IPS DF 6.9 (cell line): ENCODE data around the gene TEX36.
"Not testable (repeated sequence)": the region's sequence is repeated elsewhere in the genome, so short reads cannot be mapped to it uniquely, and the experiment has no call there.

Experiments used
- DNase-seq: peaks from one replicate; pipeline ENCODE4 v3.0.0-alpha.2; 2013; ENCODE audit warnings: low read depth, low spot score
- H3K27ac ChIP-seq: one replicate; pipeline ENCODE4 v1.5.1; 2013; ENCODE audit warnings: low read length, control low read depth
- H3K27me3 ChIP-seq: 2 replicates; pipeline ENCODE4 v1.6.1; 2013; ENCODE audit warnings: mild to moderate bottlenecking, low read length; ENCODE audit not compliant: control insufficient read depth, insufficient read depth
- H3K36me3 ChIP-seq: 2 replicates; pipeline ENCODE4 v1.6.1; 2013; ENCODE audit warnings: low read length; ENCODE audit not compliant: control insufficient read depth, insufficient read depth
- H3K4me1 ChIP-seq: 2 replicates; pipeline ENCODE4 v1.6.1; 2013; ENCODE audit warnings: low read length; ENCODE audit not compliant: control insufficient read depth, insufficient read depth
- H3K4me3 ChIP-seq: 2 replicates; pipeline ENCODE4 v1.5.1; 2013; ENCODE audit warnings: mild to moderate bottlenecking, low read length
- H3K9me3 ChIP-seq: 2 replicates; pipeline ENCODE4 v1.6.1; 2013; ENCODE audit warnings: low read length, inconsistent platforms; ENCODE audit not compliant: control insufficient read depth, insufficient read depth
- WGBS: extraction: QIAGEN DNeasy Blood & Tissue Kit; methylation state at CpG from one replicate; pipeline ENCODE4 v1.1.7; 2013; ENCODE audit warnings: mixed read lengths, missing lambda C conversion rate; ENCODE audit not compliant: insufficient read length, insufficient coverage; 5-methylcytosine and 5-hydroxymethylcytosine counted together

The TEX36 gene

DNA sequence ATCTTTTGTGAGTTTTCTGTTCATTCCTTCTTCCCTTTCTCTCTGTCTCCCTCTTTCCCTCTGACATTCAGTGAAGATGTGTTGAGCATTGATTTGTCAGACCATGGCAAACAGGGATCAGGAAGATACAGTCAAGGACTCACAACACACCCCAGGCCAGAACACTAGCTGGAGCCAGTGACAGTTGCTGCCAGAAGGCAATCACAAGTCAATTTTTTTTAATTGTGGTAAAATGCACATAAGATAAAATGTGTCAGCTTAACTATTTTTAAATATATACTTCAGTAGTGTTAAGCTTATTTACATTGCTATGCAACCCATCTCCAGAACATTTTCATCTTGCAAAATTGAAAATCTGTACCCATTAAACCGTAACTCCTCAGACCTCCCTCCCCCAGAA, 62.6 kb downstream of the TEX36 start:
- H3K27ac ChIP-seq = no peak overlapping the region
- WGBS = no CpG with 5 or more reads among the region's 1 CpG
- no peaks in the 10 kb centered on the region for H3K4me1 ChIP-seq
- H3K9me3 ChIP-seq = no peaks in the 10 kb centered on the region
- H3K27me3 ChIP-seq = no peaks in the 10 kb centered on the region
- no peak for DNase-seq
- no peak overlapping the region for H3K4me3 ChIP-seq
- no peaks in the 10 kb centered on the region for H3K36me3 ChIP-seq

DNA sequence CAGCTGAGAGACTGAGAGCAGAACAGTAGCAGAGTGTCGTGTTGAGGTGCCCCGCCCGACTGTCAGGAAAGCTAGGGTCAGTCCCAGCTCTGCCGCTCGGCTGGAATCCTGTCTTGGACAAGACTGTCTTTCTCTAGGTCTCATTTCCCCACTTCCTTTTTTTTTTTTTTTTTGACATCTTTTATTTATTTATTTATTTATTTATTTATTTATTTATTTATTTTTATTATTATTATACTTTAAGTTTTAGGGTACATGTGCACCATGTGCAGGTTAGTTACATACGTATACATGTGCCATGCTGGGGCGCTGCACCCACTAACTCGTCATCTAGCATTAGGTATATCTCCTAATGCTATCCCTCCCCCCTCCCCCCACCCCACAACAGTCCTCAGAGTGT, 69.9 kb downstream of the TEX36 start:
- not testable (repeated sequence) for H3K27ac ChIP-seq, H3K36me3 ChIP-seq, H3K27me3 ChIP-seq, H3K4me3 ChIP-seq, H3K9me3 ChIP-seq, DNase-seq, H3K4me1 ChIP-seq
- WGBS = no CpG with 5 or more reads among the region's 8 CpGs

DNA sequence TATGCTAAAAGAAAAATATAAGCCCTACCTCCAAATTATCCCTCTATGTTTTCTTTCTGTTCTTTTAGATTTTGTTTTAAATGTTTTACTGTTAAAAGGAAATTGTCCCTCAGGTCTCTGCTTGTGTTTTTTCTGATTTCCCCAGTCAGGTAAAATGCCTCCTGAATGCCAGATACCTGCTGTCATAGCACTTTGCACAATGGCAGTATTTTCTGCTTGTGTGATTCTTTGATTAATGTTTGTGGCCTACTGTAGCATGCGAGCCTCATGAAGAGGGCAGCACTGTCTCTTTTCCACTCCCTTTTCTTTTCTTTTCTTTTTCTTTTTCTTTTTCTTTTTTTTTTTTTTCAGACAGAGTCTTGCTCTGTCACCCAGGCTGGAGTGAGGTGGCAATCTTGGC, 71.2 kb downstream of the TEX36 start:
- Histone ChIP-seq H3K4me3 (no peak overlapping the region), H3K27me3 (no peaks in the 10 kb centered on the region), H3K36me3 (no peaks in the 10 kb centered on the region), H3K9me3 (no peaks in the 10 kb centered on the region), H3K4me1 (no peaks in the 10 kb centered on the region), H3K27ac (no peak overlapping the region)
- DNase-seq = no peak
- WGBS = no CpG with 5 or more reads among the region's 1 CpG

DNA sequence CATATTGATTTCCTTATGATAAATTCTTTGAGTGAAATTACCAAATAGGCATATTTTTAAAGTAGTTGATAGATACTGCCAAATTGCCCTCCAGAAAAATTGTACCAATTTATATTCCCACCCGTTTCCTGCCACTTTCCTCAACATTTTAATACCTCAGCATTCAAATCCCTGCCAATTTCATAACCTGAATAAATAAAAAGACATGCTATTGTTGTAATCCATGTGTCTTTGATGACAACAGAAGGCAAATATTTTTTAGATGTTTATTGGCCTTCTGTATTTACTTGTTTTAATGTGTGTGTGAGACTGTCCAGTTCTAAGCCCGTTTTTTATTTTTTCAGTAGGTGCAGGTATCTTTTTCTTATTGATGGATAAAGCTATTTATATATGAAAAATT, 71.7 kb downstream of the TEX36 start:
- WGBS = no CpG with 5 or more reads among the region's 2 CpGs
- Histone ChIP-seq H3K9me3 (no peaks in the 10 kb centered on the region), H3K4me1 (no peaks in the 10 kb centered on the region), H3K27me3 (no peaks in the 10 kb centered on the region), H3K4me3 (no peak overlapping the region), H3K36me3 (no peaks in the 10 kb centered on the region), H3K27ac (no peak overlapping the region)
- no peak for DNase-seq

DNA sequence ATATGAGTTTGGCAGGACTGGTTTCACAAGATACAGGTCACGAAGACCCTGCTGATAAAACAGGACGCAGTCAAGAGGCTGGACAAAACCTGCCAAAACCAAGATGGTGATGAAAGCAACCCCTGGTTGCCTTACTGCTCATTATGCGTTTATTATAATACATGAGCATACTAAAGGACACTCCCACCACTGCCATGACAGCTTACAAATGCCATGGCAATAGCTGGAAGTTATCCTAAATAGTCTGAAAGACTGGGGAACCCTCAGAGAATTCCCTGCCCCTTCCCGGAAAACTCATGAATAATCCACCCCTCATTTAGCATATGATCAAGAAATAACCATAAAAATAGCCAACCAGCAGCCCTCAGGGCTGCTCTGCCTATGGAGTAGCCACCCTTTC, 73.1 kb downstream of the TEX36 start:
- Histone ChIP-seq H3K27ac (no peak overlapping the region), H3K27me3 (no peaks in the 10 kb centered on the region), H3K9me3 (no peaks in the 10 kb centered on the region), H3K4me1 (no peaks in the 10 kb centered on the region), H3K4me3 (no peak overlapping the region), H3K36me3 (no peaks in the 10 kb centered on the region)
- no peak for DNase-seq
- WGBS = no CpG with 5 or more reads among the region's 4 CpGs

DNA sequence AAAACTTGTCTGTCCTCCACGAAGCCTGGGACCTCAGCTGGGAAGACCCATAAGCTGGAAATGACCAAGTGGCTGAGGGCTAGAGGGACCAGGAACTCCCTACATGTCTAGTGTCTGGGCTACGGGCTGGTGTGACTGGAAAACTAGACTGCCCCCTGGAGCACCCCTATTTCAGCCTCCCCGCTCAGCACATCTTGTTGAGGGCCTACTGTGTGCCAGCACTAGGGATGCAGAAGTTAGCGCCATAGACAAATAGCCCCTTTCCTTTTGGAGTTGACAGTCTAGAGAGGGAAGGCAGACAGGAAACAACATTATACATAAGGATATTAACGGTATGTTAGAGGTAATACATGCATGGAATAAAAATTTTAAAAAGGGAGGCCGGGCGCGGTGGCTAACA, 74.5 kb downstream of the TEX36 start:
- H3K9me3 ChIP-seq = no peaks in the 10 kb centered on the region
- WGBS = no CpG with 5 or more reads among the region's 8 CpGs
- no peaks in the 10 kb centered on the region for H3K27me3 ChIP-seq
- H3K27ac ChIP-seq = no peak overlapping the region
- H3K4me3 ChIP-seq = no peak overlapping the region
- H3K4me1 ChIP-seq = no peaks in the 10 kb centered on the region
- DNase-seq = no peak
- H3K36me3 ChIP-seq = no peaks in the 10 kb centered on the region

DNA sequence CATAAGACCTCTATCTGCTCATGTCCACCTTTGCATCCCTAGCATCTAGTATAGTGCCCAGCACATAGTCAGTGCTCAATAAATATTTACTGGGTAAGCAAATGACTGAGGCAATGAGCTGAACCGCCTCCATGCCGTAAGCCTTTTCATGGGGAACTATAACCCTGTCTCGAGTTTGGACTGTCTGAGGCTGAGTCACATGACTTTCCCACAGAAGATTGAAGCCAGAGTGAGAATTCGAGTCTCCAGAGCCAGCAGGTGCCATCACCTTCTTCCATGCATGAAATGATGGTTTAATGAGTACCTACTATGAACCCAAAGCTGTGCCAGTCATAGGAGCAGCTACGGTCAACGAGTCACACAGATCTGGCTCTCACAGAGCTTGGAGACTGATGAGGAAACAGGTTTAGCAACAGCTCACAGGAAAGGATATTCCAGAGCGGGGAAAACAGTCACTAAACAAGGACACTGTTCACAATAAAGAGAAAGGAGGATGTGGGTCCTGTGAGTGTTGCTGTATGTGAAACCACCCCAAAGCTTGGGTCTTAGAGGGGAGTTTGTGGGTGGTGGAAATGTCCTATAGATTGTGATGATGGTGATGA, 75.2 kb downstream of the TEX36 start:
- WGBS = no CpG with 5 or more reads among the region's 7 CpGs
- no peaks in the 10 kb centered on the region for H3K36me3 ChIP-seq
- no peak overlapping the region for H3K27ac ChIP-seq
- DNase-seq = no peak
- H3K27me3 ChIP-seq = no peaks in the 10 kb centered on the region
- no peaks in the 10 kb centered on the region for H3K9me3 ChIP-seq
- H3K4me1 ChIP-seq = no peaks in the 10 kb centered on the region
- H3K4me3 ChIP-seq = no peak overlapping the region

DNA sequence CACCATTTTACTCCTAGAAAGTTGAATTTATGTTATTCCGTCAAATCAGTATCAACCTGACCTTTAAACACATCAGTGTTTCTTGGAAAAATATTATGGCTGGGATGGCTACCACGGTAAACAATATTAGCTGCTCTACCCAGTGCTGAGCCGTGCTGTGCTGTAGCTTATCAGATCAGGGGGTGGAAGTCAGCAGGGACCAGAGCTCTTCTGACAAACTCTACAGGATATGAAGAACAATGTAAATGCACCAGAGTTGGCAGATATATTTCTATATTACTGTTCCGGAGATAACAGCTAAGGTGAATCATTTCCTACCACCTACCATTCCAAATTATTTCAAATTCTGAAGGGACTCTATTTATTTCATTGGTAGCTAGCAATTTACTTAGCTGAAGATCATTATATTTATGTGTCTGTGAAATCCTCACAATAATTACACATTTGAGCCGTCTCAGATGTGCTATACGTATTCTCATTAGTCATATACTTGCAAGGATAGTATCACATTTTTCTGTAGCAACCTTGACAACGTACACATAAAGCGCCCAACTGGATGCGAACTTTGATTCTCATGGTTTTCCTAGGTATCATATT, 76.5 kb downstream of the TEX36 start:
- Histone ChIP-seq H3K4me3 (no peak overlapping the region), H3K27ac (no peak overlapping the region), H3K9me3 (no peaks in the 10 kb centered on the region), H3K36me3 (no peaks in the 10 kb centered on the region), H3K4me1 (no peaks in the 10 kb centered on the region), H3K27me3 (no peaks in the 10 kb centered on the region)
- WGBS = no CpG with 5 or more reads among the region's 9 CpGs
- no peak for DNase-seq
